GM08714 (cell line): ENCODE measurements around the gene DDX51.
"Not testable (repeated sequence)": the region's sequence is repeated elsewhere in the genome, so short reads cannot be mapped to it uniquely, and the experiment has no call there.

Experiments used
- H3K4me3 ChIP-seq: fragments of 200-500 bp; sonication (Bioruptor generic); 2 replicates; pipeline ENCODE4 v1.5.1; 2014; ENCODE audit warnings: mild to moderate bottlenecking, low read length, inconsistent platforms
- ZNF274 ChIP-seq: IDR thresholded peaks from 2 replicates; pipeline ENCODE4 v1.6.1; 2012; ENCODE audit warnings: mild to moderate bottlenecking, low read depth, low read length

The DDX51 gene

GRCh38 chr12:132103542-132104308 lies 40.4 kb downstream of the DDX51 start:
- TF ChIP-seq ZNF274, result no peak

GRCh38 chr12:132103072-132103471 lies 41.0 kb downstream of the DDX51 start:
- not testable (repeated sequence) for H3K4me3 ChIP-seq

More at GRCh38 chr12:132103542-132104308, 40.4 kb downstream of the DDX51 start:
- H3K4me3 ChIP-seq, result no peak overlapping the region

GRCh38 chr12:132102297-132102696 lies 41.8 kb downstream of the DDX51 start:
- no peak for TF ChIP-seq ZNF274

GRCh38 chr12:132100306-132101065 lies 43.6 kb downstream of the DDX51 start:
- no peak overlapping the region for H3K4me3 ChIP-seq
- no peak for TF ChIP-seq ZNF274

More at GRCh38 chr12:132102297-132102696, 41.8 kb downstream of the DDX51 start:
- H3K4me3 ChIP-seq, result no peak overlapping the region

GRCh38 chr12:132099739-132100138 lies 44.4 kb downstream of the DDX51 start:
- H3K4me3 ChIP-seq, result no peak overlapping the region
- TF ChIP-seq ZNF274, result no peak

- TF ChIP-seq ZNF274, result no peak
- H3K4me3 ChIP-seq, result no peak overlapping the region
Measured at GRCh38 chr12:132095520-132096409, 48.4 kb downstream of the DDX51 start.

- TF ChIP-seq ZNF274, result no peak
- no peak overlapping the region for H3K4me3 ChIP-seq
Measured at GRCh38 chr12:132094269-132094891, 49.7 kb downstream of the DDX51 start.

GRCh38 chr12:132089407-132089910 lies 54.7 kb downstream of the DDX51 start:
- no peak for TF ChIP-seq ZNF274
- no peak overlapping the region for H3K4me3 ChIP-seq
